GM08714 (cell line): ENCODE data around the gene NRG3.

Experiments used
- H3K4me3 ChIP-seq: fragments of 200-500 bp; sonication (Bioruptor generic); 2 replicates; pipeline ENCODE4 v1.5.1; 2014; ENCODE audit warnings: mild to moderate bottlenecking, low read length, inconsistent platforms
- ZNF274 ChIP-seq: IDR thresholded peaks from 2 replicates; pipeline ENCODE4 v1.6.1; 2012; ENCODE audit warnings: mild to moderate bottlenecking, low read depth, low read length

The NRG3 gene

DNA sequence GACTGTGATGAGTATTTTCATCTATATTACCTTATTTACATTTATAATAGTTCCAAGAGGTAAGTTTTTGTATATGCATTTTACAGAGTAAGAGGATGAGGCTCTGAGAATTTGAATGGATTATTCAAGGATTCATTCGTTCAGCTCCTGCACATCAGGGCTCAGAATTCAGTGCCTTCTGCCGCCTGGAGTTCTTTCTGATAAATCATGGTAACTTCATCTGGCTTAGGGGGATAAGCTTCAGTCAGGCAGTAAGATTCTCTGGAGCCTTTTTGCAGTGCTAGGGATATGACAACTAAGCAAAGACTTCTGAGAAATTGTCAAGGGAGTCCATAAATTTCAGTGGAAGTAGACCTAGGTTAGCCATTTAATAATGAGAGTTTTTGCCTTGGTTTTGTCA lies 668.6 kb downstream of the NRG3 start:
- TF ChIP-seq ZNF274: no peak
- no peak overlapping the region for H3K4me3 ChIP-seq

DNA sequence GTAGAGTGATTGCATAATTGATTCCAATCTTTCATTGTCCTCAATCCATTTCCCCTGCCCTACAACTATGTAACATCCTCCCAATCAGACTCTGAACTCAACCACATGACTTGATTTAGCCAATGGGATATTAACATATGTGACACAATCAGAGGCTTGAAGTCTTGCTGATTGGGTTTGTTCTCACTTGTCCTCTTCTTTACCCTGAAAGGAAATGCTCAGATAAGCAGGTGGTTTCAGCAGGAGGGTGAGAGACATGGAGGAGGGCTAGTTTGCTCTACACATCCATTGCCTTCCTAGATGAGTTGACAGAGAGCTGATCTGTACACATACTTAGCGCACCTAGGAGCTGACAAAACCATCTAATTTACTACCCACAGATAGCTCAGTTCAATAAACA lies 669.4 kb downstream of the NRG3 start:
- H3K4me3 ChIP-seq: no peak overlapping the region
- no peak for TF ChIP-seq ZNF274

DNA sequence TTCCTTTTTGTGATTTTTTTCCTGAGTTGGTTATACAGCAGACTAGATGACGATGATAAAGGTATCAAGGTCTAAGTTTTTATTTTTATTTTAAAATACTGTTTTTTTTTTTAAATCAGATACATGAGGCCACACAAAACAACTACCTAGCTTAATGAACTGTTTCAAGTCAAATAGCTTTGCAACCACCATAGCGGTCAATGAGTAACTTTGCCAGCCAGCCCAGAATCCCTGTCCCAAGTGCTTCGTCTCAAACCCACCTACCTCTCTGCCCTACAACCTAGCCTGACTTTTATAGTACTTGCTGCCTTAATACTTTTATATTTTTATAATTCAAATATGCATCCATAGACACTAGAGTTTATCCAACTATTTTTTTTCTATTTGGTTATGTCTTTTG lies 676.5 kb downstream of the NRG3 start:
- no peak overlapping the region for H3K4me3 ChIP-seq
- no peak for TF ChIP-seq ZNF274

DNA sequence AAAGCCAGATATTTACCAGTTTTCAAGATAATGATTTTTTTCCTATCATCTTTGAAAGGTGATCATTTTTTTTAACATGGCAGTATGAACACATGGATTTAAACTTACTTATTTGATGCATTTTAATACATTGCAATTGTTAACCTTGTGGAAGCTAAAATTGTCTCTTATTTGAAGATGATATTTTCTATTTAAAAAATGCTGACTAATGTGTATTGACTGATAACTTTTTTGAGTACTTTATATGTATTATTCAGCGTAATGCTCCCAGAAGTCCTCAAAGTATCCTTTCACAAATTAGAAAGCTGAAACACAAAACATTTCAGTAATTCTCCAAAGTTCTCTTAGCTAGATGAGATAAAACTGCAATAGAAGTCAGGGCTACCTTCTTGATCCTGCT lies 677.3 kb downstream of the NRG3 start:
- TF ChIP-seq ZNF274: no peak
- H3K4me3 ChIP-seq: no peak overlapping the region

DNA sequence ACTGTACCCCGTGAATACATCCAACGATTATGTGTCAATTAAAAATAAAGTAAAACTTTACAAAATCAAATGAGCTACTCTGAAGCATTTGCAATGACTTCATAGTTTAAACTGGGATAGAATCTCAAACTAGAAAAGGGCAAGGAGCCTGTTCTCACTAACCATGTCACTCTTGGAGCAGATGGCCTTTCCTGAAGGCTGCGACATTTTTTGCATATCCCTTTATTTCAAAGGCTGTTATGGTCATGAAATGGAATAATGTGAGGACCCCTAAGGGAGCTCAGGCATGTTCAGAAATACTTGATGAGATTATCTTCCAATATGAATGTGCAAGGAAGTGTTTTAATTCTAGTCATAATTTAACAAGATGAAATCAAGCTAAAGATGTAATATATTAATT lies 679.4 kb downstream of the NRG3 start:
- no peak for TF ChIP-seq ZNF274
- no peak overlapping the region for H3K4me3 ChIP-seq

DNA sequence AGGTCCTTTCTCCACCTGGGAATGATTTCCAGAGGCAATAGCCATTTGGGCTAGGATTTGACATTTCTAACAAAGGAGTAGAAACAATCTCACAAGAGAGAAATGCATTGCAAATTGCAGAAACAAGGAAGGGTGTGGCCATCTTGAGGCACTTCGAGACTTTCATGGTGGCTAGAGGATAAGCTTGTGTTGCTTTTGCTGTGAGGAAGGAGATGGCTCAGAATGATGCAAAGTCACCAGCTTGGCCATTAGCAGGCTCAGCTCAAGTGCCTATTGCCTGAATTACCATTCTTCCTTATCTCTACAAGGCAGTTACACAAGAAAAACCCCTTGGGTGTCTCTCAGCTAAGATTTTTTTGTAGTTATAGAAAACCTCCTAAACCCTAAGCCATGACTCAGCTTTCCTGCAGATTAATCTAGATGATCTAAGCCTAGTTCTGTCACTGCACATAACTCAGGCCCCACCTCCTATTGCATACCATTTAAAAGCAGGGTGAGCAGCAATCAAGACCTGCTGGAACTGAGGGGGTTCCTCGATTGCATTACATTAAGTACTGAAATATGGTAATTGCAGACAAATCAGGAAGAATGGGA lies 683.1 kb downstream of the NRG3 start:
- no peak for TF ChIP-seq ZNF274
- H3K4me3 ChIP-seq: no peak overlapping the region

DNA sequence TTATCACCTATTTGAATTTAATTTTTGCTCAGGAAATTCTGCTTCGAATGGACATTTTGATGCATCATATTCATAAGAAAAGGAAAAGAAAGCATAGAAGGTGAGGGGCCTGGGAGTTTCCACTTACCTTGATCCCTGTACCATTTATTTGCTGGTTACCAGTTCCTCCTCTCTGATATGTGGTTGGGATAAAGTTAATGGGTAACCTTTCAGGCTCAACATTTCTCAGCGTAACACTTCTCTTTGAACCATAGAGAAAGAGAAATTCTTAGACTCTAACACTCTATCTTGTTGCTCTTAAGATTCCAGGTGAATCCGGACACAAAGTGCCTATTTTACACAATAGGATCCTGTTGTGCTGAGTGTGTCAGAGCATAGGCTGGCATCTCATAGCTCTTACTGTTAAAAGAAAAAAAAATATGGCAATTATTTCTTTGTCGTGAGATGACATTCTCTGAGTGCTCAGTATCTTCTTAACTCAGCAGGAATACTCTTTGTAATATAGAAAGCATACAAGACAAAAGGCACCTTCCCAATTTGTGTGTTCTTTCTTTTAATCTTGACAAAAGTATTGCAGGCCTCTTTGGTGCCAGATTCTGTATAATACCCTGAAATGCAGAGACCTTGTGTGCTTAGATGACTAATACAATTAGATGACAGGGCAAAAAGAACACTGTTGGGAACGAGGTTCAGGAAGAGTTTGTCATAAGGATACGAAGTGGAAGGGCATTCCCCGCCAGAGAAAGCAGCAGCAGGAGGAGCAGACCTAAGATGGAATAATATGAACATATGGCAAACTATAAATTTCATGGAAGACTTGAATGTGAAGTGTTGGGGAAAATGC lies 689.6 kb downstream of the NRG3 start:
- TF ChIP-seq ZNF274: no peak
- no peak overlapping the region for H3K4me3 ChIP-seq

DNA sequence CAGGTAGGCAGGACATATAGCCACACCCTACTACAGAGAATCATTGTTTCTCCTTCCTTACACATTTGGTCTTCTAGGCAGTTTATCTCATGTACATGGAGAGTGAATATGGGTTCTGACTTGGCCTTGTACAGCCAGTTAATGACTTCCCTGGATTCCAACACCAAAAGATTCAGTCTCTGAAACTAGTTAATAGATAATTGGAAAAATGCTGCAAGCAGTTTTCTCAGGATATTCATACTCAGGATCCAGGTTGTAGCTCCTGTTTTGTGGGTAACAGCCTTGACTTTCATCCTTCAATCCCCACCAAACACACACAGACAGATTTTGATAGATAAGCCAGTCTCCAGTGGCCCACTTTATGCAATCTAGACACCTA lies 690.2 kb downstream of the NRG3 start:
- no peak for TF ChIP-seq ZNF274
- H3K4me3 ChIP-seq: no peak overlapping the region

DNA sequence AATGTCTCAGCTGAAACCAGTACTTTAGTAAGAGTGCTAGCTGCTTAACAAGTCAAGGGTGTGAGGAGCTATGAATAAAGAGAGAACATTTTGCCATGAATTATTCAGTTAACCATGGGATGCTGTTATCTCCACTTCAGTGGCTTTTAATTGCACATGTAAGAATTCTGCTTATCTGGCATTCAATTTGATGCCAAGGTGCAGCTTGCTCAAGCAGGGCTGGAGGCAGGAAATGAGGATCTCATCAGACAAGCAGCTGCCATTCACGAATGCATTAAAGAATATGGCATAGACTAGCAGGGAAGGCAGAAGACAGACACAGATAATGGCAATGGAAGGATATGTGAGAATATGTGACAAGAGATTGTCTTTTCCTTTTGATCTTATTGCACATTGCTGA lies 697.8 kb downstream of the NRG3 start:
- TF ChIP-seq ZNF274: no peak

DNA sequence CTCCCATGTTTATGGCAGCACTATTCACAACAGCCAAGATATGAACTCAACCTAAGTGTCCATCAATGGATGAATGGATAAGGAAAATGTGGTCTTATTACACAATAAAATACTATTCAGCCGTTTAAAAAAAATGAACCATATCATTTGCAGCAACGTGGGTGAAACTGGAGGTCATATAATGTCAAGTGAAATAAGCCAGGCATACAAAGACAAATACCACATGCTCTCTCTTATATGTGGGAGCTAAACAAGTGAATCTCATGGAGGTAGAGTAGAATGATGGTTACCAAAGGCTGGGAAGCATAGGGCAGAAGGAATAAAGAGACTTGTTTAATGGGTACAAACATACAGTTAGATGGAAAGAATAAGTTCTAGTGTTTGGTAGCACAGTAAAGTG lies 699.1 kb downstream of the NRG3 start:
- no peak overlapping the region for H3K4me3 ChIP-seq
- TF ChIP-seq ZNF274: no peak

More for the DNA sequence above, 697.8 kb downstream of the NRG3 start:
- no peak overlapping the region for H3K4me3 ChIP-seq

DNA sequence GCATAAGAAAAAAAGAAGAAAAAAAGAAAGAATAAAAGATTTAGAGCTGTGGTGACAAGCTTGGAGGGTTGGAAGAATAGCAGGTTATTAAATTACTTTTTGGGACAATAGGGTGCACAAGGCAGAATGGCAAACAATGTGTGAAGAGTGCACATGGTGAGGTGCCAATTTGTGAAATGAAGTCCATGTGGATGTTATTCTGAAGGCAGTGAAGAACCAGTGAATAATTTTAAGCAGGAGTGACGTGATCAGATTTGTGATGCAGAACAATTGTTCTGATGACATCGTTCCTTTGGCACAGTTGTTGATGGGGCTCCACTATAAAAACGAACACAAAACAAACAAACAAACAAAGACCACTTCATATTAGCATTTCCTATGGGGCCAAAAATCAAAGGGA lies 700.3 kb downstream of the NRG3 start:
- no peak overlapping the region for H3K4me3 ChIP-seq
- no peak for TF ChIP-seq ZNF274

DNA sequence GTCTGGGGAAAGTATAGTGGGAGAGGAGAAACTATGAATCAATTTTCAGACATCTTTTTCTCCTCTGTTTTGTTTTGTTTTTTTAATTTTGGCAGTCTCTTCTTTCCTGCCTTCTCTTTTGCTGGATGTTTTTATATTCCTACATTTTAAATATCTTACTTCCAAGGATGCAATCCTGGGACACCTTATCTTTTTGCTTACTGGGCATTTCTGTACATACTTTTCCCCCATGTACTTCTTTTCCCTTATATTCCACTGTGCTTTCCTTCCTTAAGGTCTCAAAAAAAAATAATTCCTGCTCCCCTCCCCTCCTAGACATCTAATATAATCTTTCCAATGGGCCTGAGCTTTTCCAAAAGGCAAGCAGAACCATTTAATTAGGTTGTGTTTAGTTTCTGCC lies 701.1 kb downstream of the NRG3 start:
- no peak overlapping the region for H3K4me3 ChIP-seq
- TF ChIP-seq ZNF274: no peak

DNA sequence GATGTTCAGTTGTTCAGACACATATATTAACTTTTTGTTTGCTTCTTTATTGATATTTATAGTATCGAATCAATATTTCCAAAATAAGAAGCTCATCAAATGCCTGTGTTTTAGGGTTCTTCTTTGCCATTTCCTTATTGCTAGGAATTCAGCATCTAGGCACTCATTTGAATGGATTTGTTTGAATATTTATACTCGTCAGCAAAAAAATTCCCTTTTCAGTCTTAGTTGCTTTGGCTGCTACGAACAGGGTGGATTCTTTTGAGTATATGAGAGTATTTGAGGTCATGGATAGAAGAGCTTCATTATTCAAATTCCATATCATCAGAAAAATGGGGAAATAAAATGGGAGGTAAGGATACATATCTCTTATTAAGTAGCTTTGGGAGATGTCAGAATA lies 706.9 kb downstream of the NRG3 start:
- no peak overlapping the region for H3K4me3 ChIP-seq
- TF ChIP-seq ZNF274: no peak

DNA sequence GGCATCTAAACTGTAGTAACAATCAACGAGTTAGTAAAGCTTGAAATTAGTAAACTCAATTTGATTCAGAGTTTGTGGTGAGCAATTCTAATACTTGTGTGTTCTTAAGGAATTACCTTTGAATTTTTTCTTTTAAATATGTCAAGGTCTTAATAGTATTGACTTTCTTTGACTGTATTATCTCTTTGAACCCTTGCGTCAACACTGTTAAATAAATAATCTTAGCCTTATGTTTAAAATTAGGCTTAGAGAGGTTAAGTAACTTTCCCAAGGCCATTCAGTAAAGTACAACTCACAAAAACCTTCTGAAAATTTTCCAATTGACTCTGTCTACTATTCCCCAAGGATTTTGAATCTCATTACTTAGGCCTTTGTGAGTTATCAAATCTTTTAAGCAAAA lies 716.4 kb downstream of the NRG3 start:
- no peak for TF ChIP-seq ZNF274
- H3K4me3 ChIP-seq: no peak overlapping the region

DNA sequence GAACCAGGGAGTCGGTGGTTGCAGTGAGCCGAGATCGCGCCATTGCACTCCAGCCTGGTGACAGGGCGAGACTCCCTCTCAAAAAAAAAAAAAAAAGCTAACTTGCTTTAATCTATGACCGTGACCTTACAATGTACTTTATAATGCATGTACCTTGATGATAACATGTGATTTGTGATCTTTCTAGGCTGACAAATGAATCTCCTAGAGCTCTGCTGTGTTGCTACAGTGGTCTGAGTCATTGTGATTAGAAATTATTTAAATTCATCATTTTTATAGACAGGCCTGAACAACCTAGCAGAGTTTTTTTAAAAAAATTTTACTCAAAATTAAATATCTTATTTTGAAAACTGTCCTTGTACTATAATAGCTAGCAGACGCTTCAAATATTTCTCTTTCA lies 722.8 kb downstream of the NRG3 start:
- no peak for TF ChIP-seq ZNF274
- H3K4me3 ChIP-seq: no peak overlapping the region

DNA sequence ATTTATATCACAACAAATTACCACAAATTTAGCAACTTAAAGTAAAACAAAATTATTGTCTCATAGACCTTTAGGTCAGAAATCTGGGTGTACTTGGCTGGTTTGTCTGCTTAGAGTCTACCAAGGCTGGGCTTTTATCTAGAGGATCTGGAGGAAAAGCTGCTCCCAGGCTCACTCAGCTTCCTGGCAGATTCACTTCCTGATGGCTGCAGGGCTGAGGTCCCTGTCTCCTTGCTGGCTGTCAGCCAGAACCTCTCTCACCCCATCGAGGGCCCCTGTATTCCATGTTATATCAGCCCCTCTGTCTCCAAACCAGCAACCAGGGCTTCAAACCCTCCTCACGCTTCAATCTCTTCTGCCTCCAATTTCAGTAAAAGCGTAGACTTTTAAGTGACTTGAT lies 734.9 kb downstream of the NRG3 start:
- no peak for TF ChIP-seq ZNF274
- H3K4me3 ChIP-seq: no peak overlapping the region

DNA sequence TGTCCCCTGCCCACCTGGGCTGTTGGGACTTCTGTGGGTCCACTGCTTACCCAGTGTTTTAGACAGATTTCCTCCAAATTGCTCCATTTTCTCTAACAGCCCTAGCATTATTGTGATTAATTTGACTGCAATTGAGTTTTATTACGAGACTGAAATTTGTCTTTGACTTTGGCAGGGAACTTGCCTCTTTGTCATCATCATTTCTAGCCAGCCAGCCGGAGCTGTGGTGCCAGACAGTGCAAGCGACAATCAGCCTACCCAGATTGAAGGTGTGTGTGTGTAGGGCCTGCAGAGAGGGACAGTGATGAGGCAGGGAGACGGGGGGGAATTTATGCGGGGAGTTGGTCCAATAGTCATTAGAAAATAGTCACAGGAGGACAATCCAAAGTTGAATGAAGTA lies 743.0 kb downstream of the NRG3 start:
- TF ChIP-seq ZNF274: no peak
- H3K4me3 ChIP-seq: no peak overlapping the region
